Muscle of leg (tissue), 11 donors: Measurements from ENCODE around the gene SAXO2. TPM values are rescaled to one million over a fixed set of nuclear protein-coding genes. Genes with fewer than 3 reads are reported as not detected.
"Not testable (repeated sequence)": the region's sequence is repeated elsewhere in the genome, so short reads cannot be mapped to it uniquely, and the experiment has no call there.

ENCODE experiments used
- DNase-seq: peaks from one replicate; pipeline ENCODE4 v3.0.0; 2013
- H3K27ac ChIP-seq: one replicate; pipeline ENCODE4 v1.5.1; 2013; ENCODE audit warnings: mild to moderate bottlenecking, low read length, control low read depth
- H3K27me3 ChIP-seq: one replicate; pipeline ENCODE4 v1.6.1; 2013; ENCODE audit warnings: low read length; ENCODE audit not compliant: control insufficient read depth, insufficient read depth
- H3K36me3 ChIP-seq: one replicate; pipeline ENCODE4 v1.6.1; 2013; ENCODE audit warnings: low read length; ENCODE audit not compliant: control insufficient read depth, insufficient read depth
- H3K4me1 ChIP-seq: one replicate; pipeline ENCODE4 v1.6.1; 2013; ENCODE audit warnings: low read length; ENCODE audit not compliant: control insufficient read depth, insufficient read depth
- H3K4me3 ChIP-seq: one replicate; pipeline ENCODE4 v1.5.1; 2013; ENCODE audit warnings: low read length, control low read depth
- H3K9me3 ChIP-seq: replicated peaks from 2 replicates; pipeline ENCODE4 v1.6.1; 2013; ENCODE audit warnings: low read depth, low read length; ENCODE audit not compliant: control insufficient read depth
- WGBS: methylation state at CpG from one replicate; pipeline ENCODE4 v1.1.5; 2013; ENCODE audit warnings: missing lambda C conversion rate; ENCODE audit not compliant: insufficient coverage; 5-methylcytosine and 5-hydroxymethylcytosine counted together
- polyA plus RNA-seq, 8 donors: library from polyadenylated mRNA; unstranded; fragments of 120-200 nt; gene quantifications; one replicate each; pipeline versions ENCODE4 v1.2.1 to v1.2.3, GENCODE V29; 2013; ENCODE audit warnings: inconsistent platforms in 1 of 8, low replicate concordance in 1 of 8; ENCODE audit not compliant: insufficient read length in 8 of 8, insufficient read depth in 1 of 8
- total RNA-seq: library from RNA; stranded (reverse); fragments of 120-200 nt; gene quantifications from one replicate; pipeline ENCODE4 v1.2.4, GENCODE V29; 2013

The SAXO2 gene
- total and polyA plus RNA-seq, 9 donors, result 0.89 to 3.5 (median 2.0) TPM

DNA sequence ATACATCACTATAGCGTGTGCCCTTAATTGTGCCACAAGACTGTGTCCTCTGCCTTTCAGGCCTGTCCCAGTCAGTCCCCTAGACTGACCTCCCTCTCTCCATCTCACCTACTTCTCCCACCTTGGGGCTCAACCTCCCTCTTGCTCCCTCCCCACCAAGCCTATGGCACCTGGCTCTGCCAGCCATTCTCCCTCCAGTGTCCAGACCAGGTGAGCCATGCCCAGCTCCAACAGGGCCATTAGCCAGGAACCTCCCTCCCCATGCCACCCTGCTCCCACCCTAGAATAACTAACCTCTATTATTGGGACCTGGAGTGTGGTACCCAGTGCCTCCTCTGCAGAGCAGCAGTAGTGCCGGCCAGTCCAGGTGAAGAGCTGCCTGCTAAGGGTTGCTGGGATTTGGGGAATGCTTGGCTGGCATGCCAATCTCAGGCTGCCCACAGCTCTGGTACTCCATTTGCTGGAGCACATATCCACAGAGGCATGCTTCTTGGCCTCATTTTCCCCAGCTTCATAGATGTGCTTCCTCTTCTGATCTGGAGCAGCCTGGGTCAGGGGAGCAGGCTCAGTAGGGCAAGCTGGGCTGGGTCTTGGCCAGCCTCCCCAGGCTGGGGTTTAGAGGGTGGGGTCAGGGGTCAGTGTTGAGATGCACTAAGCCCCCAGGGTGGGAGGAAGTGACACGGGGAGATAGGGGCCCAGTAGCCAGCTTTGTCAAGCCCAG lies 38.8 kb downstream of the SAXO2 start:
- no peaks in the 10 kb centered on the region for H3K36me3 ChIP-seq
- no peak overlapping the region for H3K4me3 ChIP-seq
- no peak for DNase-seq
- H3K27ac ChIP-seq, result no peak overlapping the region
- WGBS, result 100% methylated on average over 2 of the region's 3 CpGs
- H3K27me3 ChIP-seq, result peaks cover 9% of the 10 kb centered on the region
- no peaks in the 10 kb centered on the region for H3K4me1 ChIP-seq
- H3K9me3 ChIP-seq, result no peaks in the 10 kb centered on the region

DNA sequence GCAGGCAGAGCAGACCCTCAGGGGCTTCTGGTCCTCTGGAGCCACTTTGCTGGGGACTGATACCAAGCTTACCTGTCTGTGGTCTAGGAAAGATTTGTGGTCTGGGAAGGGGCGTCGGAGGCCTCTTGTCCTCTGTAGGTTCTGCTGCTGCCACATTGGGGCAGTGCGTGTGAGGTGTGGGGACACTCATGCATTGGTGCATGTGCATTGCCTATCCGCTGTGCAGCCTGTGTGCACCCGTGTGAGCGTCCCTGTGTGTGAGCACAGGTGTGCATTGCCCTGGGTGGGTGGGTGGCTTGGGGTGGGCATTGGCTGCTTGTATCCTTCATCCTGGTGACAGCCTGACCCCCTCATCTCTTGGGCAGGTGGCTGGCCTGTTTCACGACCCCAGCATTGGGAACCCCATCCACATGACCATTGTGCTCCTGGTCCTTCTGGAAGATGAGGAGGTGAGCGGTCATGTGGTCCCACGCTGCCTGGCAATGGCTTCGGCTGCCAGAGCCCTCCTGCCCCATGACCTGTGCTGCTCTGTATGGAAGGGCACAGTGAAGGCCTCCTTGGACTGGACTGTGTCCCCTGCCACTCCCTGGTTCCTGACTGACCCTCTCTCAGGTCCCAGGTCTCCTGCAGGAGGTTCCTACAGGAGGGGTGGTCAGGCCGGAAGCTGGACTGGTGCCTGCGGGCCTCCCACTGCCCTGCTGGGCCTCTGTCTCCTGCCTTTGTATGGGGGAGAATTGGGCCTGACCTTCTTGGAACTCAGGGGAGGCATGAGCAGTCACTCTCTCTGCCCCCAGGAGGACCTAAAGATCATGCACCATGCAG lies 41.5 kb downstream of the SAXO2 start:
- 88% methylated on average over 10 of the region's 12 CpGs for WGBS
- H3K27me3 ChIP-seq, result no peaks in the 10 kb centered on the region

DNA sequence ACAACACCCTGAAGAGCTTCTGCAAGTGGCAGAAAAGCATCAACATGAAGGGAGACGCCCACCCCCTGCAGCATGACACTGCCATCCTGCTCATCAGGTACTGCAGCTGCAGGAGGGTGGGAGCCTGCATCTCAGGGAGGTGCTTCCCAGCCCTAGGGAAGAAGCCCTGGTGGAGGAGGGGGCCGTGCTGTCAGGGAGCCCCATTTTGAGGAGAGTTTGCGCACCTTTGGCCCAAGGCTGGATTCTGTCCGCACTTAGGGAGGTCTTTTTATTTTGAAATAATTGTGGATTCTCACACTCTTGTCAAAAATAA lies 42.1 kb downstream of the SAXO2 start:
- Histone ChIP-seq H3K4me1 (no peaks in the 10 kb centered on the region), H3K27ac (no peak overlapping the region), H3K36me3 (no peaks in the 10 kb centered on the region), H3K27me3 (no peaks in the 10 kb centered on the region), H3K9me3 (no peaks in the 10 kb centered on the region), H3K4me3 (no peak overlapping the region)
- WGBS, result no CpG with 5 or more reads among the region's 4 CpGs
- no peak for DNase-seq

More for the DNA sequence above, 41.5 kb downstream of the SAXO2 start:
- Histone ChIP-seq H3K36me3 (no peaks in the 10 kb centered on the region), H3K4me3 (no peak overlapping the region), H3K4me1 (no peaks in the 10 kb centered on the region), H3K9me3 (no peaks in the 10 kb centered on the region), H3K27ac (no peak overlapping the region)
- no peak for DNase-seq

DNA sequence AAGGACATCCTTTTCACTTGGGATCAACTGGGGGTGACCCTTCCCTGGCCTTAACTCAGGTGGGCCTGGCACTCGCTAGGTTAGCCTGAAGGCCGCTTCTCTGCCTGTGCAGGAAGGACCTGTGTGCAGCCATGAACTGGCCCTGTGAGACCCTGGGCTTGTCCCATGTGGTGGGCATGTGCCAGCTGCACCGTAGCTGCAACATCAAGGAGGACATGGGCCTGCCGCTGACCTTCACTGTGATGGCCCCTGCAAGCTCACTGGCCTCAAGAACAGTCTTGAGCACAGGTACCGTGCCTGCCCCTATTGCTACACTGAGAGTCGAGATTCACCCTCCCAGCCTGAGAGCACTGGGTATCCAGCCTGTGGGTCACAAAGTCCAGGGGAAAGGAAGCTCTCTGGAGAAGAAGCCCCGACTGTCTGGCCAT lies 43.0 kb downstream of the SAXO2 start:
- no peak overlapping the region for H3K4me3 ChIP-seq
- no peaks in the 10 kb centered on the region for H3K36me3 ChIP-seq
- H3K9me3 ChIP-seq, result peaks cover 2% of the 10 kb centered on the region
- no peaks in the 10 kb centered on the region for H3K27me3 ChIP-seq
- WGBS, result 92% methylated on average over 6 of the region's 7 CpGs
- no peaks in the 10 kb centered on the region for H3K4me1 ChIP-seq
- no peak overlapping the region for H3K27ac ChIP-seq
- DNase-seq, result no peak

DNA sequence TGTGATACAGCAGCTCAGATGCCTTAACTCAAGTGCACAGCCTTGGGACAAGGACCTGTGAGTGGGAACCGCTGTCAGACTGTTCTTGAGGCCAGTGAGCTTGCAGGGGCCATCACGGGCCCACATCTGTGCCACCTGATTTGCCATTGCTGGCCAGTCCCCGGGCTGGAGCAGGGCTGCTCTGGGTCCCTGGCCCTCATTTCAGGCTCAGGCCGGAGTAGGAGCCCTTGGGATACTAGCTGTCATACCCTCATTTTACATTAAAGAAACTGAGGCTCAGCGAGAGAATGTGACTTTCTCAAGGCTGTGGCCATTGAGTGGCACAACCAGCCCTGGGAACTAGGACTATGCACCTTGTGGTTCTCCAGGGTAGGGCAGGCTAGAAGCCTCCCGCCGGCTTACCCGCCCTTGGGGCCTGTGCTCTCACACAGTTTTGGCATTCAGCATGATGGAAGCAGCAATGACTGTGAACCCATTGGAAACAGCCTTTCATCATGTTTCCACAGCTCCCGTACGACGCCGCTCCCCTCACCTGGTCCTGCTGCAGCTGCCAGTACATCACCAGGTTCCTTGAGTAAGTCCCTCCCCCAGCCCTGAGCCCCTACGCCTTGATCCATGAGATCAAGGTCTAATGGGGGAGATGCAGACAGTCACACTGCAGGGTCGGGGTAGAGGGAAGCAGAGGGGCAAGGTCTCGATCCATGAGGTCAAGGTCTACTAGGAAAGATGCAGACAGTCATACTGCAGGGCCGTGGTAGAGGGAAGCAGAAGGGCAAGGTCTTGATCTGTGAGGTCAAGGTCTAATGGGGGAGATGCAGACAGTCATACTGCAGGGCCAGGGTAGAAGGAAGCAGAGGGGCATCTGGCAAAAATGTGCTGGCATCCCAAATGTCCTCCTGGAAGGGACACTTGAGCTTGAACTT lies 44.4 kb downstream of the SAXO2 start:
- Histone ChIP-seq H3K27me3 (no peaks in the 10 kb centered on the region), H3K4me3 (no peak overlapping the region), H3K4me1 (no peaks in the 10 kb centered on the region), H3K36me3 (no peaks in the 10 kb centered on the region), H3K27ac (no peak overlapping the region), H3K9me3 (peaks cover 2% of the 10 kb centered on the region)
- DNase-seq, result no peak
- WGBS, result 78% methylated on average over 12 of the region's 16 CpGs

DNA sequence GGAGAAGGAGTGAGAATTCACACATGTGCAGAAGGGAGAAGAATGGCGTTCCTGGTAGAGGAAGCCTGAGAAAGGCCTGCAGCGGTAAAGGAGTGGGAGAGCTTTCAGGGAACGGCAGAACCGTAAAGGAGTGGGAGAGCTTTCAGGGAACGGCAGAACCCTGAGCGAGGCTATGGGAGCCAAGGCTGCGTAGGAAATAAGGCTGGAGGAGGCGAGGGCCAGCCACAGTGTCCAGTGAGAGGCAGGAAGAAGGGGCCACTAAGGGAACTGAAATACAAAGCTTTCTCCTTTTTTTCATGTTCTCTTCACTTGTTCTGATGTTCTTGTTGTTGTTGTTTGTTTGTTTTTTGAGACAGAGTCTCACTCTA lies 45.1 kb downstream of the SAXO2 start:
- Histone ChIP-seq H3K27ac (no peak overlapping the region), H3K36me3 (no peaks in the 10 kb centered on the region), H3K4me3 (no peak overlapping the region), H3K27me3 (no peaks in the 10 kb centered on the region), H3K9me3 (peaks cover 2% of the 10 kb centered on the region), H3K4me1 (no peaks in the 10 kb centered on the region)
- DNase-seq, result no peak
- 72% methylated on average over 7 of the region's 8 CpGs for WGBS

DNA sequence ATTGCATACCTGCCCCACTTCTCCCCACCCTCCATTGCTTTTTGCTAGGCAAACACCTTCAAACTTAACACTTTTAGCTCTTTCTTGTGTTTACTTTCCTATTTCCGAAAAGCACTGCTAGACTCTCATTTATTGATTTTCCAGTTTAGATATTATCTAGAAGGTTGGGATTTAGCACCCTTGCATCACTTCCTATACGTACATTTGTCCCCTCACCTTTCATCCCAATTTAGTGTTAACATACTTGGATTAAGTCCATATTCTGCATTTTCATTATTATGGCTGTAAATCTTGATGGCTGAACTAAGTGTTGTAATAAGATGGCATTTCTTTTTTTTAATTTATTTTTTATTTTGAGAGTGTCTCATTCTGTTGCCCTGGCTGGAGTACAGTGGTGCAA lies 47.2 kb downstream of the SAXO2 start:
- no CpG with 5 or more reads among the region's 2 CpGs for WGBS
- H3K27ac ChIP-seq, result no peak overlapping the region

DNA sequence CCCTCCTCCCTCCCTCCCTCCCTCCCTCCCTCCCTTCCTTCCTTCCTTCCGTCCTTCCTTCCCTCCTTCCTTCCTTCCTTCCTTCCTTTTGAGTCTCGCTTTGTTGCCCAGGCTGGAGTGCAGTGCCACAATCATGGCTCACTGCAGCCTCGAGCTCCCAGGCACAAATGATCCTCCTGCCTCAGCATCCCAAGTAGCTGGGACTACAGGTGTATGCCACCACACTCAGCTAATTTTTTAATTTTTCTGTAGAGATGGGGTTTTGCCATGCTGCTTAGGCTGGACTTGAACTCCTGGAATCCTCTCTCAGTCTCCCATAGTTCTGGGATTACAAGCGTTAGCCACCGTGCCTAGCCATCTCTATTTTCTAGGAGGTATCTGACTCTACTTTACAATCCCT lies 48.7 kb downstream of the SAXO2 start:
- H3K36me3 ChIP-seq, DNase-seq, H3K4me1 ChIP-seq, H3K27me3 ChIP-seq, H3K27ac ChIP-seq, H3K9me3 ChIP-seq, H3K4me3 ChIP-seq: not testable (repeated sequence)
- whole genome bisulfite sequencing, result 94% methylated on average over 2 of the region's 5 CpGs

More for the DNA sequence above, 47.2 kb downstream of the SAXO2 start:
- Histone ChIP-seq H3K4me1 (no peaks in the 10 kb centered on the region), H3K9me3 (peaks cover 2% of the 10 kb centered on the region), H3K4me3 (no peak overlapping the region), H3K36me3 (no peaks in the 10 kb centered on the region), H3K27me3 (no peaks in the 10 kb centered on the region)
- DNase-seq, result no peak

DNA sequence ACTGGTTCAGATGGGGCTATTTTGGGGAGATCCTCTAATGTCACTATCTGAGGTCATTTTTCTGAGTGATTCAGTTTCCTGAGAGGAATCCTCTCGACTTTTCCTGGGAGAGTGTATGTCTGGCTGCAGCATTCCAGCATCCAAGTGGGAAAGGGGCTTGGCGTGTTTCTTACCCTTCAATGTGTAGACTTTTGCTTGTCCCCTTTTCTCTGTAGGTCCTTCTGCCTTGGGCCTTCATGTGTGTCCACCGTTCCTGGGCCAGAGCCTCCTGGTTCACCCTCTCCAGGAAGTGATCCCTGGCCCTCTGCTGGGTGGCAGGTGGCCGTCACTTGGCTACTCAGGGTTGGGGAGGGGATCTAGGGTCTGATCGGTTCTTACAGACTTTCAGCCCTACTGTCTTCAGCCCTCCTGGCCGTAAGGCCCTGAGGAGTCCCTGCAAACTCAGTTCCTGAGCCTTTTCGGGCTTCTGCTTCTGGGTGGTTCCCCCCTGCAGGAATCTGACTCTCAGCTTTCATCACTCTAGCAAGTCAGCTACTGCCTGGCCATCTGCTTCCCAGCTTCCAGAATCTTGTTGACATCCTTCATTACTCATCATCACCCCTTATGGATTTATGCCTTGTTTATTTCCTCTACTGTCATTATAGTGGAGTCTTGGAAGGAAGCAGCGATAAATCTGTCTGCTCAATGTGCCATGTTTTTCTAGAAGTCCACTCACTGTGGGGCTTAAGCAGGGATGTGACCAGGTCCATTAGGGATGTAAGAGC lies 50.1 kb downstream of the SAXO2 start:
- Histone ChIP-seq H3K4me3 (no peak overlapping the region), H3K27me3 (no peaks in the 10 kb centered on the region), H3K27ac (no peak overlapping the region), H3K4me1 (peaks cover 10% of the 10 kb centered on the region), H3K36me3 (no peaks in the 10 kb centered on the region), H3K9me3 (peaks cover 2% of the 10 kb centered on the region)
- no peak for DNase-seq
- WGBS, result 37% methylated on average over 4 of the region's 8 CpGs
